OCI-LY7 (cell line): ENCODE results near the gene CIT. TPM values are rescaled to one million over a fixed set of nuclear protein-coding genes. Genes with fewer than 3 reads are reported as not detected.
A peak's percentile ranks its signal among the peaks of the same experiment; 100 is the strongest.

Experiments used
- BruUV-seq: library from RNA; stranded (reverse); fragments of 400-500 nt; replicated peaks from 2 replicates; lab custom pipeline; 2021; lab: Mats Ljungman, UMichigan
- CTCF ChIA-PET: fragments of 300-600 bp; sonication (Branson Sonifier 250); formaldehyde crosslinking; loops from one replicate; lab custom pipeline; 2022; ENCODE audit warnings: antibody characterized with exemption; ENCODE audit not compliant: unreplicated experiment; lab: Charles Lee
- POLR2A ChIA-PET: fragments of 300-600 bp; sonication (Branson Sonifier 250); formaldehyde crosslinking; loops from one replicate; lab custom pipeline; 2022; ENCODE audit warnings: antibody characterized with exemption; lab: Charles Lee
- DNase-seq: peaks from one replicate; pipeline ENCODE4 v3.0.0-alpha.2; 2015; ENCODE audit warnings: low spot score
- H2AFZ ChIP-seq: fragments of 200-600 bp; sonication (generic), shearing (Covaris generic); 2 replicates; pipeline ENCODE4 v1.6.1; 2014; ENCODE audit warnings: mild to moderate bottlenecking, antibody characterized with exemption, low read length, moderate library complexity
- H3K27ac ChIP-seq: fragments of 200-600 bp; sonication (generic); 2 replicates; pipeline ENCODE4 v1.5.1; 2014; ENCODE audit warnings: mixed run types, low read depth, mild to moderate bottlenecking, moderate library complexity, low read length, inconsistent platforms; ENCODE audit not compliant: poor library complexity, severe bottlenecking
- H3K36me3 ChIP-seq: fragments of 200-600 bp; sonication (generic); 2 replicates; pipeline ENCODE4 v1.6.1; 2014; ENCODE audit warnings: mild to moderate bottlenecking, antibody characterized with exemption, low read length, moderate library complexity, mixed read lengths; ENCODE audit not compliant: insufficient read depth
- H3K4me1 ChIP-seq: fragments of 200-600 bp; sonication (generic); 2 replicates; pipeline ENCODE4 v1.5.1; 2014; ENCODE audit warnings: mild to moderate bottlenecking, low read length; ENCODE audit not compliant: insufficient read depth, poor library complexity, severe bottlenecking
- H3K4me2 ChIP-seq: fragments of 200-600 bp; sonication (generic); 2 replicates; pipeline ENCODE4 v1.6.1; 2014; ENCODE audit warnings: mild to moderate bottlenecking, low read length
- H3K4me3 ChIP-seq: fragments of 200-600 bp; sonication (generic); 2 replicates; pipeline ENCODE4 v1.5.1; 2014; ENCODE audit warnings: mild to moderate bottlenecking, low read depth, low read length; ENCODE audit not compliant: poor library complexity, severe bottlenecking
- H3K79me2 ChIP-seq: fragments of 200-600 bp; sonication (generic); 2 replicates; pipeline ENCODE4 v1.6.1; 2016; ENCODE audit warnings: low read depth, mild to moderate bottlenecking, low read length, moderate library complexity, mixed read lengths; ENCODE audit not compliant: insufficient read depth
- H3K9me2 ChIP-seq: fragments of 200-600 bp; sonication (generic); 2 replicates; pipeline ENCODE4 v1.6.1; 2016; ENCODE audit warnings: mild to moderate bottlenecking, low read length, mixed read lengths; ENCODE audit not compliant: insufficient read depth
- H3K9me3 ChIP-seq: fragments of 200-600 bp; sonication (generic); 2 replicates; pipeline ENCODE4 v1.6.1; 2014; ENCODE audit warnings: mild to moderate bottlenecking, mixed run types, low read length, mixed read lengths
- H4K20me1 ChIP-seq: fragments of 200-600 bp; sonication (generic); 2 replicates; pipeline ENCODE4 v1.6.1; 2014; ENCODE audit warnings: mild to moderate bottlenecking, antibody characterized with exemption, low read length, moderate library complexity, mixed read lengths; ENCODE audit not compliant: insufficient read depth
- EZH2phosphoT487 ChIP-seq: fragments of 200-600 bp; sonication (generic); IDR thresholded peaks from 2 replicates; pipeline ENCODE4 v1.6.1; 2018; ENCODE audit warnings: low read depth, borderline replicate concordance, mild to moderate bottlenecking, mixed run types, antibody characterized with exemption, low read length, moderate library complexity, mixed read lengths
- intact Hi-C: fragments of 100-400 bp; cut with micrococcal nuclease; formaldehyde crosslinking; loops from one replicate; pipeline ENCODE4 v1.10.0; 2022; ENCODE audit not compliant: unreplicated experiment
- total RNA-seq, 2 experiments: library from RNA; depleted of rRNA in 1 of 2; stranded (reverse); fragments of >200 nt in 1 of 2; shearing (Covaris generic) in 1 of 2; gene quantifications; 2 replicates each; pipeline ENCODE4 v1.2.3, GENCODE V29; 2014 to 2022
- TF ChIP-seq, protein P1 (sequence below): fragments of 200-600 bp; sonication (generic); conservative IDR thresholded peaks from 2 replicates; pipeline ENCODE4 v1.5.1; 2014; ENCODE audit warnings: mild to moderate bottlenecking, antibody characterized with exemption, low read length, moderate library complexity, mixed read lengths

The CIT gene
- total RNA-seq, 2 experiments from 2014 or later = 33.4 to 90.1 TPM

GRCh38 chr12:119667577-119668323 is 209.4 kb downstream of the CIT start, which contains the start of gene PRKAB1:
Gene PRKAB1, plus strand, starts transcription at chr12:119668133. Its CDS starts 112 bp downstream, at chr12:119668245.
- peak within 1 kb of the TSS; percentile 87 for H3K4me2 ChIP-seq
- intact Hi-C loops = loop anchor here (5.0 kb wide), 1 partner anchor 225 kb away; no protein-coding TSS in a partner anchor
- TF ChIP-seq EZH2phosphoT487 = no peak
- TF ChIP-seq, protein P1, sequence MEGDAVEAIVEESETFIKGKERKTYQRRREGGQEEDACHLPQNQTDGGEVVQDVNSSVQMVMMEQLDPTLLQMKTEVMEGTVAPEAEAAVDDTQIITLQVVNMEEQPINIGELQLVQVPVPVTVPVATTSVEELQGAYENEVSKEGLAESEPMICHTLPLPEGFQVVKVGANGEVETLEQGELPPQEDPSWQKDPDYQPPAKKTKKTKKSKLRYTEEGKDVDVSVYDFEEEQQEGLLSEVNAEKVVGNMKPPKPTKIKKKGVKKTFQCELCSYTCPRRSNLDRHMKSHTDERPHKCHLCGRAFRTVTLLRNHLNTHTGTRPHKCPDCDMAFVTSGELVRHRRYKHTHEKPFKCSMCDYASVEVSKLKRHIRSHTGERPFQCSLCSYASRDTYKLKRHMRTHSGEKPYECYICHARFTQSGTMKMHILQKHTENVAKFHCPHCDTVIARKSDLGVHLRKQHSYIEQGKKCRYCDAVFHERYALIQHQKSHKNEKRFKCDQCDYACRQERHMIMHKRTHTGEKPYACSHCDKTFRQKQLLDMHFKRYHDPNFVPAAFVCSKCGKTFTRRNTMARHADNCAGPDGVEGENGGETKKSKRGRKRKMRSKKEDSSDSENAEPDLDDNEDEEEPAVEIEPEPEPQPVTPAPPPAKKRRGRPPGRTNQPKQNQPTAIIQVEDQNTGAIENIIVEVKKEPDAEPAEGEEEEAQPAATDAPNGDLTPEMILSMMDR = peak; percentile 92
- H3K79me2 ChIP-seq = peaks cover 35% of the 10 kb centered on the region
- ChIA-PET POLR2A (interaction anchor here (0.7 to 2.2 kb wide), 3 partner anchors 14 to 32 kb away, joined by 4 to 7 read pairs (median 6); no protein-coding TSS in a partner anchor), CTCF (no interaction called here)
- peak; percentile 99 for DNase-seq
- no peaks in the 10 kb centered on the region for H3K9me2 ChIP-seq
- peaks cover 36% of the 10 kb centered on the region for H3K36me3 ChIP-seq
- peak within 1 kb of the TSS; percentile 99 for H2AFZ ChIP-seq
- H3K27ac ChIP-seq = peak within 1 kb of the TSS; percentile 89
- no TSS peak for BruUV-seq
- H3K4me1 ChIP-seq = peaks cover 36% of the 10 kb centered on the region
- peak within 1 kb of the TSS; percentile 92 for H3K4me3 ChIP-seq
- H4K20me1 ChIP-seq = no peaks in the 10 kb centered on the region
- no peaks in the 10 kb centered on the region; the same call in 1 of the 2 replicates for H3K9me3 ChIP-seq

DNA sequence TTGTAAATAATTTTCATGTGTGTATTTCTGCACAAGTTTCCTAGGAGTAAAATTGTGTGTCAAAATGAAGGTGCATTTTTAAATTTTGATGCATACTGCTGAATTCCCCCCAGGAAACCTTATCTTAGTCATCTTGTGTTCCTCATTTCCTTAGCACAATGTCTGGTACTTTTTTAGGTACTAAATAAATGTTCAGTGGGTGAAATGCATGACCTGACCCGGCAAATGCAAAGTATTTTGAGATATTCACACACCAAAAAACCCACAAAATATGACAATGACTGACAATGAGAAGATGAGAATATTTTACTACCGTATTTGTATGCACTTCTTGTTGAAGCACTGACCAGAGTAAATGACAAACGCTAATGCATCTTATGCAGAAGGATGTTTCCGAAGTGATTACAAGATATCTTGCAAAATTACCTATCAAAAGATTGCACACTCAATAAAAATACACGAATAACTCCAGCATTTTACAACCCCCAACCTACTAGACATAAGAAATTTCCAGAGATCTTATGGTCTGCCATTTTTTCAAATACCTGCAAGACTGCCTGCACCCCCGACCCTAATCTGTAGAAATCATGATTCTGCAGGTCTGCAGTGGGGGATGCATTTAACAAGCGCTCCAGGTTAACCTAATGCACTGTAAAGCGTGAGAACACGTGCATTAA is 210.1 kb downstream of the CIT start:
- BruUV-seq = no TSS peak
- Histone ChIP-seq H3K9me2 (no peaks in the 10 kb centered on the region), H3K9me3 (no peaks in the 10 kb centered on the region; the same call in 1 of the 2 replicates), H3K27ac (peak overlapping the region; percentile 89), H3K79me2 (peaks cover 35% of the 10 kb centered on the region), H3K4me1 (peaks cover 36% of the 10 kb centered on the region), H3K4me2 (peak overlapping the region; percentile 87), H2AFZ (peak overlapping the region; percentile 99), H3K4me3 (peak overlapping the region; percentile 92), H3K36me3 (peaks cover 28% of the 10 kb centered on the region), H4K20me1 (no peaks in the 10 kb centered on the region)
- CTCF ChIA-PET = no interaction called here
- no peak for TF ChIP-seq EZH2phosphoT487
- TF ChIP-seq, protein P1 = no peak
- intact Hi-C loops = loop anchor here (5.0 kb wide), 1 partner anchor 225 kb away; no protein-coding TSS in a partner anchor
- POLR2A ChIA-PET = interaction anchor here (0.7 to 1.0 kb wide), 2 partner anchors 15 to 33 kb away, joined by 3 to 4 read pairs; no protein-coding TSS in a partner anchor
- peak; percentile 19 for DNase-seq
